Measurements from ENCODE around the gene ABL1.

ABL1 gene

DNA sequence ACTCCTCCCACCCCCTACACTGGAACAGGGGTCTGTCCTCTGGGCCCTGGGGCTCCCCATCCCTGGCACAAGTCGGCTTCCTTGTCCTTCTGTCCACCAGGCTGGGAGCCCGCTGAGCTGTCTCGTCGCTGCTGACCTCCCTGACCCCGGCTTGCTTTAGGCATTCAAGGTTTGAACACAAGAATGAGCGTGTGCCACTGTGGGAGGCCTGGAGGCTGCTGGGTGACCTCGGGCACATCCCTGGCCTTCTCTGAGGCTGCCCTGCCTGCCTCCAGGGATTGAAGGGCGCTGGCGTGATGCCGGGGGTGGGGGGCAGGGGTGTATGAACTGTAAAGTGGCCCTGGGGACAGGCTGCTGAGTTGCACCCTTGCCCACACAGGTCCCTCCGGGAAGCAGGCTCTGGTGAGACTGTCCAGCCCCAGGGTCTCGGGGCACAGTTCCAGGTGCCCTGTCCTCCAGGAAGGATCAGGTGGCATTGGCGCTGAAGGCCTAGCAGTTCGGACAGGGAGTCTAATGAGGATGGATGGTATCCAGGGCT lies 85.8 kb downstream of the ABL1 start:
- DNase-seq: no peak

DNA sequence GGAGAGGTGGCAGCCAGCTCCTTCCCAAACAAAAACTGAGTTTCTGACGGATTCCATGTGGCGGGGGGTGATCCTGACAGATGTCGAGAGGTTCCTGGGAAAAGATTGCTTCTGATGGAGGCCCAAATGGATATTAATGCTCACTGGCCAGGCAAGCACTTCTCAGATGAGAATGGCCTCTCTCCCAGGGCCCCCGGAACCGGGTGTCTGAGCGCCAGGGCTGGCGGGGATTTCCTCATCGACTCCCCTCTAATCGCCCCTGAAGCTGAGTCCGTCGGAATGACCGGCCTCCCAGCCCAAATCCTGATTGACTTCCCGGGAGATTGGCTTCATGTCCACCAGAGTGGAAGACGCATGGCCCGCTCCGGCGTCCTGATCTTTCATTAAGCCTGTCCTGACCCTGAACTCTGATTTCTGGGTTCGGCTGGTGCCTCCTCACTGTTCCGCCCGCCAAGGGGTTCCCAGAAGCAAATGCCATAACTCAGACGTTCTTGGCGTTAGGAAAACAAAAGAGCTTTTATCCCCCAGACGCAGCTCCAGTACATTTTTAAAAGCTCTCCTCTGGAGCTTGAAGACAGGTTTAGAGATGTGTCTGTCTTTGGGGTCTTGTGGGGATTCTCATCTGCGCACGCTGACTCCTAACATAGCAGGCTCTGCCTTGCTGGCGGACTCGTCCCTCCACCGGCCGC lies 86.4 kb downstream of the ABL1 start:
- no peak for DNase-seq

GRCh38 chr9:130921989-130922892 lies 87.2 kb downstream of the ABL1 start:
- DNase-seq: no peak

DNA sequence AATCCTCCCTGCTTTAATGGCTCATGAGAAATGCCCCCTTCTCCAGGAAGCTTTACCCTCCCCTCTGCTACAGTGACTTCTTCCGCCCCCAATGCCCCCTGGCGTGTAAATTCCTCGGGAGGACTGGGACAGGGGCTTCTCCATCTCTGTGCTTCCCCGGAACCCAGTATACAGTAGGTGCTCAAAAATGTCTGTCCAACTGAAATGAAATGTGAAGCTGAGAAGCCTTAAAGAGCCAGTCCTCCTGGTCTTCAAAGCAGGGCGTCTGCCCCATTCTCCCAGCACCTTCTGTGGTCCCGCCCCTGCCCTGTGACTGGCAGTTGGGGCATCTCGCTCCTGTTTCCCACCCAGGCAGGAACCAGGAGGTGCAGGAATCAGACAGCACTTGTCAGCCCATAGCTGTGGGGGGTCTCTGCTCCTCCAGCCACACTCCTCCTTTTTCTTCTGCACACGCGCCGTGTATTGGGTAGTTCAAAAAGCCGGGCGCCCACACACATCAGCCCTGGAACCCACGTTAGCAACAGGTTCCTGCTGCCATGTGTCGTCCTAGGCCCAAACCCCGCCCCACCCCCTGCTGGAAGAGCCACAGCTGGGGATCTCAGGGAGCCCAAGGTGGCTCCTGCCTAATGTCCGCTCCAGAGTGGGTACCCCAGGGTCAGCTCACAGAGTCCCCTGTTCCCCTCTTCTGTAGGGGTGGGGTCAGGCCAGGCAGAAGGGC lies 88.0 kb downstream of the ABL1 start:
- no peak for DNase-seq

DNA sequence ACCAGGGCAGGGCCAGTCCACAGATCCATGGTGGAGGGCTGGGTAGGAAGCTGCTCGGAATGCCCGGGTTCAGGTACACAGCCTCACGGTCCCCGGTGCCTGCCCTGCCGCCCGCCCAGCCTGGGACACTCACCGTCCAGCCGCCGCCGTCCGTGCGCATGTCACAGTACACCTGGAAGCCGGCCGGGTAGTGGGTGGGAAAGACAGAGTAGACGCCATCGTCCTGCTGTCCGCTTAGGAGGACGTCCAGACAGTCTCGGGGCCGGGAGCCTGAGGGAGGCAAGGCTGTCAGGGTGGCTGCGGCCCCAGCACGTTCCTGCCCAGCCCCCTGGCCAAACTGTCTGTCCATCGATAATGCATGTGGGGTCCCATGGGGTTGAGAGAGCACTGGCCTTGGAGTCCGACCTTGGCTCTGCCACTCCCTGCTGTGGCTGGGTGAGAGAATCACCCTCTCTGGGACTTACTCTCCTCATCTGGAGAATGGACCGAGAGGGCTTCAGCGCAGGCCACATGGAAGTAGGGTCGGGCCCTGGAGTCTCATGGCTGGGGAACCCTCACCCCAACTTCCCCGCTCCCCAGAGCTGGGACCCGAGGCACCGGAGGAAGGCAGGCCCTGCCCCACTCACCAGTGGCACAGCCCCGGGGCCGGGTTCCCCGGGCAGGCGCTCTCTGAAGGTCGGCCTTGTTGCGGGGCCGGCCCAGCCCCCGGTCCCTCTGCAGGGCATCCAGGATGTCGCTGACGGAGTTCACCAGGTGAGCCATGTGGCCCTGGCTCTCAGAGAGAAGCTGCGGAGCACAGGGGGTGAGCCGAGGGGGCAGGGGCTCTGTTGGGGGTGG lies 88.8 kb downstream of the ABL1 start:
- no peak for DNase-seq

- no peak for DNase-seq
Observed at GRCh38 chr9:130924448-130924788, 89.4 kb downstream of the ABL1 start.

- DNase-seq: no peak
Observed at GRCh38 chr9:130925050-130925678, 90.1 kb downstream of the ABL1 start.

GRCh38 chr9:130927338-130927737 lies 92.3 kb downstream of the ABL1 start:
- DNase-seq: no peak

DNA sequence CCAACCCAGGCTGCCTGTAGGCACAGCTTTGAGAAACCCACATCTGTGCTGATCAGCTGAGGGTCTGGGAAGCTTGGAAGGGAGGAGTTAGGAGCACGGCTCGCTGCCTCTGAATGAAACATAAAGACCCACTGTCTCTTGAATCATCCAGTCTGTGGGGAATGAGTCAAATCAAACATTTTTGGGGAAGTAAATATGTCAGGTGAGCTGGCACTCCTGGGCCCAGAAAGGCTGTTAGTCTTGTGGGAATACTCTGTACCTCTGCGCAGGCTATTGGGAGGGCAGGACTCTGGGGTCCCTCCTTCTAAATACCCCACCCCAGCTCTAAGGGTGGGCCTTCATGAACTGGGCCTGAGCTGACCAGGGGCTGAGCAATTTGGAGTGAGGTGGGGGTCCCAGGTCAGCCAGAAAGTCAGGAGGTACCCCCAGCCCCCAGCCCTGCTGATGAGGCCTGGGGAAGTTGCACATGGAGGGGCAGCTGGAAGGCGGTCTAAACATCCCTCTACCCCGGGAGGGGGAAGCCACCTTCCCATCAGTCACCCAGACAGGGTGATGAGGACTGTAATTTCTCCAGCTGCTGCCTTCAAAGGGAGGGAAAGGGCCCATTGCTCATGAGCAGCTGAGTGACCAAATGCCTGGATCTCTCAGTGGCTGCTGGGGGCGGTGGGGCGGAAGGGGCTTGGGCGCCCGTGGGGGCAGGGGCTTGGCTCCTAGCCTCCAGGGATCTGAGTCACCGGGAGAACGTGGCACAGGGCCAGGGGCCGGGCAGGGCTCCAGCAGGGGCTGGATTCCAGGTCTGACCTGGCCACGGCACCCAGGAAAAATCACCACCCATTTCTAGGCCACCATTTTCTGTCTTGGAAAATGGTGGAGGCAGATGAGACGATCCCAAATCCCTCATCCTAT lies 93.2 kb downstream of the ABL1 start:
- peak; percentile 82 to 87 for DNase-seq

DNA sequence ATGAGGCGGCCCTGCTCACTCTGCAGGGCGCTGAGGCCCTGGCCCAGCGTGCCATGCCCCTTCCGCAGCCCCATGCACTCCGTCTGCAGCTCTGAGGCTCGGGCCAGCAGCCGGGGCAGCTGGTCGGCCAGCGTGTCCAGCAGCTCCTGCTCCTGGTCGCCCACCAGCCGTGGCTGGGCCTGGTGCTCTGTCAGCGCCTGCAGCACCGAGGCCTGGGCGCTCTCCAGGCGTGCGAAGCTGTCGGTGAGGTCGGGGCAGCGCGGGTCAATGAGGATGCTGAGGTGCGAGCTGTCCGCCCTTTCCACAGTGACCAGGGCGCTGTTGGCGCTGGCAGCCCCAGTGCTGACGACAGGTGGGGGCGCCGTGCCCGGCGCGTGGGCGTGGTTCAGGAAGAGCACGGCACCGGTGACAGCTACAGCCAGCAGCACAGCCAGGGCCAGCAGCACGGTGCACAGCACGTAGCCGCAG lies 94.6 kb downstream of the ABL1 start:
- DNase-seq: peak in 1 of 2 experiments; percentile 53

GRCh38 chr9:130930132-130930803 lies 95.2 kb downstream of the ABL1 start:
- no peak for DNase-seq

- no peak for DNase-seq
Observed at GRCh38 chr9:130930804-130931349, 95.8 kb downstream of the ABL1 start.

GRCh38 chr9:130931508-130932254 lies 96.6 kb downstream of the ABL1 start:
- no peak for DNase-seq

GRCh38 chr9:130932255-130933079 lies 97.4 kb downstream of the ABL1 start:
- DNase-seq: no peak

DNA sequence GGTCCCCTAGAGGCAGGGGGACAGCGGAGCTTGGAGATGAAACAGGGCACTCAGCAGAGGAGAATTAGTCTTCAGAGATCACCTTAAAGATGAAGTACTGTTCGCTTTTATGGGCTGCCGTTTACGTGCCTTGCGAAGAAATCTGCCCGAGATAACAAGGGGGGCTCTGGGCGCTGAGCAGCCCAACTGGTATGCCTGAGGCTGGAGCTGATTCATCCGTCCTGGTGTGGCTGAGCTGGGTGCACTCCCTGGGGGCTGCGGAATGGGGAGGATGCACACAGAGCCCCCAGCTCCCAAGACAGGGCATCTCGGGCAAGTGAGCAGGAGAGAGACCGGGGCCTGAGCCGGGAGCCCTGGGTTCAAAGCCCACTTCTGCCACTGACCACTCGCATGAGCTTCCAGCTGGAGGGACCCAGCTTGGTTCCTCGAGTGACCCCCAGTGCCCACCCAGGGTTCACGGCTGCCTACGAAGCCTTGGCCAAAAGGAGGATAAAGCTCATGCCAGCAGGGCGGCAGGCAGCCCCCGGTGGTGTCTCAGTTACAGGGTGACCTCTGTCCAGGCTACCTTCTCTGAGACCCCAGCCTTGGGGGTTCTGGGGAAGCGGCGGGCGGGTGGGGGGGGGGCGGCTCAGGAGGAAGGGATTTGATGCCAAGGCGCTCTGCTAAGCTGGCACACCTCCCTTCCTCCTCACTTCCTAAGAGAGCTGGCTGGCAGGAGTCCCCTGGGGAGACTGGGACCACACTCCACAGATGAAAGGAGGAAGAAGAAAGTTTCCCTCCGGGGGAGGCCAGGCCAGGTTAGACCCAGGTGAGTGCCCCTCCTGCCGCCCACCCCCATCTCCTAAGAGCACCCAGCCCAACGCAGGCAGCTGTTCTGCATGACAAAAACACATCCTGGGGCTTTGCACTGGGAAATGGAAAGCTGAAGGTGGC lies 98.3 kb downstream of the ABL1 start:
- no peak for DNase-seq

- DNase-seq: no peak
Observed at GRCh38 chr9:130934246-130934645, 99.2 kb downstream of the ABL1 start.
